Fibroblast of the aortic adventitia (primary cell): ENCODE measurements around the gene PLAGL1. TPM values are rescaled to one million over a fixed set of nuclear protein-coding genes. Genes with fewer than 3 reads are reported as not detected.

Experiments
- DNase-seq: peaks from one replicate; pipeline ENCODE4 v3.0.0-alpha.2; 2010; ENCODE audit warnings: low read depth
- H3K4me3 ChIP-seq: 2 replicates; pipeline ENCODE4 v1.5.1; 2011; ENCODE audit warnings: low read depth, mild to moderate bottlenecking, control low read depth, low read length, moderate library complexity
- total RNA-seq: library from RNA; depleted of rRNA; stranded (reverse); fragments of >200 nt; gene quantifications from 2 replicates; pipeline ENCODE4 v1.2.3, GENCODE V29; 2012; ENCODE audit warnings: low replicate concordance
- TF ChIP-seq, protein P1 (sequence below): IDR thresholded peaks from 2 replicates; pipeline ENCODE4 v1.5.1; 2011; ENCODE audit warnings: mild to moderate bottlenecking, low read length, control low read depth, inconsistent platforms; ENCODE audit not compliant: insufficient read depth

Gene PLAGL1
- total RNA-seq, 1 donor = 35.2 TPM

- TF ChIP-seq, protein P1, sequence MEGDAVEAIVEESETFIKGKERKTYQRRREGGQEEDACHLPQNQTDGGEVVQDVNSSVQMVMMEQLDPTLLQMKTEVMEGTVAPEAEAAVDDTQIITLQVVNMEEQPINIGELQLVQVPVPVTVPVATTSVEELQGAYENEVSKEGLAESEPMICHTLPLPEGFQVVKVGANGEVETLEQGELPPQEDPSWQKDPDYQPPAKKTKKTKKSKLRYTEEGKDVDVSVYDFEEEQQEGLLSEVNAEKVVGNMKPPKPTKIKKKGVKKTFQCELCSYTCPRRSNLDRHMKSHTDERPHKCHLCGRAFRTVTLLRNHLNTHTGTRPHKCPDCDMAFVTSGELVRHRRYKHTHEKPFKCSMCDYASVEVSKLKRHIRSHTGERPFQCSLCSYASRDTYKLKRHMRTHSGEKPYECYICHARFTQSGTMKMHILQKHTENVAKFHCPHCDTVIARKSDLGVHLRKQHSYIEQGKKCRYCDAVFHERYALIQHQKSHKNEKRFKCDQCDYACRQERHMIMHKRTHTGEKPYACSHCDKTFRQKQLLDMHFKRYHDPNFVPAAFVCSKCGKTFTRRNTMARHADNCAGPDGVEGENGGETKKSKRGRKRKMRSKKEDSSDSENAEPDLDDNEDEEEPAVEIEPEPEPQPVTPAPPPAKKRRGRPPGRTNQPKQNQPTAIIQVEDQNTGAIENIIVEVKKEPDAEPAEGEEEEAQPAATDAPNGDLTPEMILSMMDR = no peak
- H3K4me3 ChIP-seq = no peak overlapping the region
- DNase-seq = peak; percentile 69
Measured at GRCh38 chr6:143965503-143966171, 42.4 kb downstream of the PLAGL1 start.

GRCh38 chr6:143964674-143965081, 43.4 kb downstream of the PLAGL1 start:
- DNase-seq = no peak
- H3K4me3 ChIP-seq = no peak overlapping the region
- TF ChIP-seq, protein P1 = no peak

- TF ChIP-seq, protein P1 = no peak
- H3K4me3 ChIP-seq = no peak overlapping the region
- no peak for DNase-seq
Measured at GRCh38 chr6:143963158-143963919, 44.7 kb downstream of the PLAGL1 start.

GRCh38 chr6:143961886-143962878, 45.9 kb downstream of the PLAGL1 start:
- DNase-seq = peak; percentile 66
- H3K4me3 ChIP-seq = no peak overlapping the region
- TF ChIP-seq, protein P1 = peak; percentile 56

DNA sequence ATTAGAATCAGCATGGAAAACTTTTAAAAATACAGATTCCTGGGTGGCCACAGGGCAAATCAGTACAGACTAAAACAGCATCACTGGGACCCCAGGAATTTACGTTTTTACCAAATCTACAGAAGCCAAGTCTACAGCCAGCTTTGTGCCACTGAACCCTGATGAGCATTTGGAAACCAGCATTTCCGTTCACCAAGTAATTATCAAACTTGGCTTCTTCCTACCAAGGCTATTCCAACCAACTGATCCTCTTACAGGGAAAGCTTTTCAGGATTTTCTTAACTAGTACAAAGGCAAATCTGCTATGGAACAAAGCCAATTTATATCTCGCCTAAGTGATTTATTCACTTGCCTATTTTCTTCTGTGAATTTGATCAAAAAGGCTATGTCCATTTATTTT, 47.0 kb downstream of the PLAGL1 start:
- DNase-seq = no peak
- TF ChIP-seq, protein P1 = no peak
- no peak overlapping the region for H3K4me3 ChIP-seq

- no peak for DNase-seq
- TF ChIP-seq, protein P1 = no peak
Measured at GRCh38 chr6:143959927-143960326, 48.1 kb downstream of the PLAGL1 start.

More at GRCh38 chr6:143959927-143960326, 48.1 kb downstream of the PLAGL1 start:
- H3K4me3 ChIP-seq = no peak overlapping the region
